Measurements from ENCODE around the gene PICALM.

GRCh38 chr11:85967457-85967856 is 101.4 kb downstream of the PICALM start:
- no peak for TF ChIP-seq CTCF (IDR thresholded peaks at IDR 0.05; ENCODE audit: low read depth, low read length)
- TF ChIP-seq POLR2A (IDR thresholded peaks at IDR 0.05; ENCODE audit: extremely low read depth, insufficient read length), result no peak
- no peak for TF ChIP-seq MYC (IDR thresholded peaks at IDR 0.05; ENCODE audit: low read depth, low read length)

Data from NB4 (cell line).